ENCODE measurements around the gene ABL1.

ABL1 gene

DNA sequence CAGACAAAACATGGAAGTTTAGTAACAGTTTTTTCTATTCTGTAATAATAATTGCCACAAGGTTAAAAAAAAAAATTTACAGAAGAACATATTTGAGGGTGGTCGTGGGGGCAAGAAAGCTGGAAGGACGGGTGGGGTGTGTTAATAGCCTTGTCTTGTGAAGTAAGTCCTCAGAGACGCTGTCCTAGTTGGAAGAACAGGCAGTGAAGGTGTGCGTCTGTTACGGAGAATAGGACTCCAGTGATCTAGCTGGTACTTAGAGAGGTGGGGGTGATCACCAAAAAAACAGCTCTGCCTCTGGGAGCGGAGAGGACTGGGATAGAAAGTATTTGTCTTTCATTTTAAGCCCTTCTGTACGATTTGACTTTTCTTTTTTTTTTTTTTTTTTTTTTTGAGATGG is 17.7 kb downstream of the ABL1 start:
- peaks cover 73% of the 10 kb centered on the region for H3K79me2 ChIP-seq (ENCODE audit: insufficient read depth, low read length)
- no peak overlapping the region for H3K9ac ChIP-seq (ENCODE audit: low read depth, low read length)
- H3K27me3 ChIP-seq (ENCODE audit: insufficient read depth, low read length, poor library complexity), result no peaks in the 10 kb centered on the region
- H3K4me2 ChIP-seq (ENCODE audit: insufficient read depth, low read length), result no peak overlapping the region
- H3K4me1 ChIP-seq (ENCODE audit: insufficient read depth, low read length), result no peaks in the 10 kb centered on the region
- no peak overlapping the region for H2AFZ ChIP-seq (ENCODE audit: low read depth, low read length)
- peaks cover 25% of the 10 kb centered on the region; the same call in 1 of the 2 replicates for H4K20me1 ChIP-seq (ENCODE audit: insufficient read depth, low read length)
- peaks cover 40% of the 10 kb centered on the region for H3K36me3 ChIP-seq (ENCODE audit: insufficient read depth, low read length)
- no peaks in the 10 kb centered on the region for H3K9me3 ChIP-seq (ENCODE audit: insufficient read depth, low read length, severe bottlenecking)
- TF ChIP-seq EZH2 (IDR thresholded peaks at IDR 0.05; ENCODE audit: borderline replicate concordance, low read depth, low read length, severe bottlenecking), result no peak
- TF ChIP-seq, protein P1, sequence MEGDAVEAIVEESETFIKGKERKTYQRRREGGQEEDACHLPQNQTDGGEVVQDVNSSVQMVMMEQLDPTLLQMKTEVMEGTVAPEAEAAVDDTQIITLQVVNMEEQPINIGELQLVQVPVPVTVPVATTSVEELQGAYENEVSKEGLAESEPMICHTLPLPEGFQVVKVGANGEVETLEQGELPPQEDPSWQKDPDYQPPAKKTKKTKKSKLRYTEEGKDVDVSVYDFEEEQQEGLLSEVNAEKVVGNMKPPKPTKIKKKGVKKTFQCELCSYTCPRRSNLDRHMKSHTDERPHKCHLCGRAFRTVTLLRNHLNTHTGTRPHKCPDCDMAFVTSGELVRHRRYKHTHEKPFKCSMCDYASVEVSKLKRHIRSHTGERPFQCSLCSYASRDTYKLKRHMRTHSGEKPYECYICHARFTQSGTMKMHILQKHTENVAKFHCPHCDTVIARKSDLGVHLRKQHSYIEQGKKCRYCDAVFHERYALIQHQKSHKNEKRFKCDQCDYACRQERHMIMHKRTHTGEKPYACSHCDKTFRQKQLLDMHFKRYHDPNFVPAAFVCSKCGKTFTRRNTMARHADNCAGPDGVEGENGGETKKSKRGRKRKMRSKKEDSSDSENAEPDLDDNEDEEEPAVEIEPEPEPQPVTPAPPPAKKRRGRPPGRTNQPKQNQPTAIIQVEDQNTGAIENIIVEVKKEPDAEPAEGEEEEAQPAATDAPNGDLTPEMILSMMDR (IDR thresholded peaks at IDR 0.05; ENCODE audit: borderline replicate concordance, extremely low read depth, low read length, poor library complexity, severe bottlenecking), result no peak
- H3K27ac ChIP-seq (ENCODE audit: low read length), result no peak overlapping the region
- no peak for ATAC-seq (ENCODE audit: insufficient read depth, low read depth)
- no peak for DNase-seq
- no peak overlapping the region for H3K4me3 ChIP-seq (ENCODE audit: low read depth in 1 of 2, low read length in 2 of 2)

DNA sequence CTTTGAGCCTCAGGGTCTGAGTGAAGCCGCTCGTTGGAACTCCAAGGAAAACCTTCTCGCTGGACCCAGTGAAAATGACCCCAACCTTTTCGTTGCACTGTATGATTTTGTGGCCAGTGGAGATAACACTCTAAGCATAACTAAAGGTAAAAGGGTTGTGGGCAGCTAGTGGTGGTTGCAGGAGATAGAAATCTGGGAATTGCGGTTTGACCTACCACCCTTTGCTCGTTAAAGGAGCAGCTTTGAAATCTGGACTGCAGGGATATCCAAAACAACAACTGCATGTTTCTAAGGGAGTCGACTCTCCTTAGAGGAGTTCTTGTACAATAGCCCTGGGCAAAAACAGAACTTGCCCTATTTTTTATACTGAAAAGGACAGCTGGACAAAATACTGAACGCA is 19.0 kb downstream of the ABL1 start:
- Histone ChIP-seq H3K9me3 (ENCODE audit: insufficient read depth, low read length, severe bottlenecking) (no peaks in the 10 kb centered on the region), H3K4me1 (ENCODE audit: insufficient read depth, low read length) (no peaks in the 10 kb centered on the region), H3K9ac (ENCODE audit: low read depth, low read length) (no peak overlapping the region), H3K27me3 (ENCODE audit: insufficient read depth, low read length, poor library complexity) (no peaks in the 10 kb centered on the region), H3K4me2 (ENCODE audit: insufficient read depth, low read length) (no peak overlapping the region), H3K36me3 (ENCODE audit: insufficient read depth, low read length) (peaks cover 53% of the 10 kb centered on the region), H3K27ac (ENCODE audit: low read length) (no peak overlapping the region), H4K20me1 (ENCODE audit: insufficient read depth, low read length) (peaks cover 29% of the 10 kb centered on the region; the same call in 1 of the 2 replicates), H2AFZ (ENCODE audit: low read depth, low read length) (no peak overlapping the region), H3K4me3 (ENCODE audit: low read depth in 1 of 2, low read length in 2 of 2) (no peak overlapping the region), H3K79me2 (ENCODE audit: insufficient read depth, low read length) (peaks cover 64% of the 10 kb centered on the region)
- DNase-seq (no peak), ATAC-seq (ENCODE audit: insufficient read depth, low read depth) (no peak)
- no peak for TF ChIP-seq EZH2 (IDR thresholded peaks at IDR 0.05; ENCODE audit: borderline replicate concordance, low read depth, low read length, severe bottlenecking)
- TF ChIP-seq, protein P1 (IDR thresholded peaks at IDR 0.05; ENCODE audit: borderline replicate concordance, extremely low read depth, low read length, poor library complexity, severe bottlenecking), result no peak

DNA sequence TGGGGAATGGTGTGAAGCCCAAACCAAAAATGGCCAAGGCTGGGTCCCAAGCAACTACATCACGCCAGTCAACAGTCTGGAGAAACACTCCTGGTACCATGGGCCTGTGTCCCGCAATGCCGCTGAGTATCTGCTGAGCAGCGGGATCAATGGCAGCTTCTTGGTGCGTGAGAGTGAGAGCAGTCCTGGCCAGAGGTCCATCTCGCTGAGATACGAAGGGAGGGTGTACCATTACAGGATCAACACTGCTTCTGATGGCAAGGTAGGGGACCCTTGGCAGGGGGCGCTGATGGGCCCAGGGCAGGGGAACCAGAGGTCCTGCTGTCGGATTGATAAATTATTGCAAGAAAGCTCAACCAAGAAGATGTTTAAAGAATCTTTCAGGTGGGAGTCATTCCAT is 19.8 kb downstream of the ABL1 start:
- no peak for ATAC-seq (ENCODE audit: insufficient read depth, low read depth)

More for the DNA sequence above, 19.8 kb downstream of the ABL1 start:
- H3K9ac ChIP-seq (ENCODE audit: low read depth, low read length), result no peak overlapping the region
- peaks cover 58% of the 10 kb centered on the region for H3K36me3 ChIP-seq (ENCODE audit: insufficient read depth, low read length)
- H3K79me2 ChIP-seq (ENCODE audit: insufficient read depth, low read length), result peaks cover 56% of the 10 kb centered on the region
- no peak overlapping the region for H2AFZ ChIP-seq (ENCODE audit: low read depth, low read length)
- peaks cover 23% of the 10 kb centered on the region; the same call in 1 of the 2 replicates for H4K20me1 ChIP-seq (ENCODE audit: insufficient read depth, low read length)
- no peaks in the 10 kb centered on the region for H3K9me3 ChIP-seq (ENCODE audit: insufficient read depth, low read length, severe bottlenecking)
- no peak overlapping the region for H3K4me2 ChIP-seq (ENCODE audit: insufficient read depth, low read length)
- no peaks in the 10 kb centered on the region for H3K27me3 ChIP-seq (ENCODE audit: insufficient read depth, low read length, poor library complexity)
- no peak overlapping the region; the same call in 1 of the 2 replicates for H3K27ac ChIP-seq (ENCODE audit: low read length)
- no peak for TF ChIP-seq EZH2 (IDR thresholded peaks at IDR 0.05; ENCODE audit: borderline replicate concordance, low read depth, low read length, severe bottlenecking)
- TF ChIP-seq, protein P1 (IDR thresholded peaks at IDR 0.05; ENCODE audit: borderline replicate concordance, extremely low read depth, low read length, poor library complexity, severe bottlenecking), result no peak
- no peaks in the 10 kb centered on the region for H3K4me1 ChIP-seq (ENCODE audit: insufficient read depth, low read length)
- DNase-seq, result no peak
- no peak overlapping the region for H3K4me3 ChIP-seq (ENCODE audit: low read depth in 1 of 2, low read length in 2 of 2)
